ENCODE data around the gene FFAR2. TPM values are rescaled to one million over a fixed set of nuclear protein-coding genes. Genes with fewer than 3 reads are reported as not detected.

FFAR2 gene
- total RNA-seq, 4 donors from 2014 or later = 0.49 to 2.5 (median 0.56) TPM; not detected in 1

- Histone ChIP-seq H3K36me3 (no peaks in the 10 kb centered on the region), H3K9me3 (no peaks in the 10 kb centered on the region), H3K27ac (no peak overlapping the region), H3K27me3 (no peaks in the 10 kb centered on the region), H3K4me3 (no peak overlapping the region), H3K4me1 (peaks cover 0 to 9% (median 0%) of the 10 kb centered on the region in 3 donors)
- no peak for DNase-seq
- TF ChIP-seq POLR2A (IDR thresholded peaks at IDR 0.05) (no peak), CTCF (IDR thresholded peaks at IDR 0.05) (no peak)
- intact Hi-C loops (cut with DNase I) = no loop called here
- 53 to 57% methylated on average over 4 of the region's 4 CpGs for WGBS, 2 donors
Observed at GRCh38 chr19:35476149-35476548, 28.1 kb downstream of the FFAR2 start.

DNA sequence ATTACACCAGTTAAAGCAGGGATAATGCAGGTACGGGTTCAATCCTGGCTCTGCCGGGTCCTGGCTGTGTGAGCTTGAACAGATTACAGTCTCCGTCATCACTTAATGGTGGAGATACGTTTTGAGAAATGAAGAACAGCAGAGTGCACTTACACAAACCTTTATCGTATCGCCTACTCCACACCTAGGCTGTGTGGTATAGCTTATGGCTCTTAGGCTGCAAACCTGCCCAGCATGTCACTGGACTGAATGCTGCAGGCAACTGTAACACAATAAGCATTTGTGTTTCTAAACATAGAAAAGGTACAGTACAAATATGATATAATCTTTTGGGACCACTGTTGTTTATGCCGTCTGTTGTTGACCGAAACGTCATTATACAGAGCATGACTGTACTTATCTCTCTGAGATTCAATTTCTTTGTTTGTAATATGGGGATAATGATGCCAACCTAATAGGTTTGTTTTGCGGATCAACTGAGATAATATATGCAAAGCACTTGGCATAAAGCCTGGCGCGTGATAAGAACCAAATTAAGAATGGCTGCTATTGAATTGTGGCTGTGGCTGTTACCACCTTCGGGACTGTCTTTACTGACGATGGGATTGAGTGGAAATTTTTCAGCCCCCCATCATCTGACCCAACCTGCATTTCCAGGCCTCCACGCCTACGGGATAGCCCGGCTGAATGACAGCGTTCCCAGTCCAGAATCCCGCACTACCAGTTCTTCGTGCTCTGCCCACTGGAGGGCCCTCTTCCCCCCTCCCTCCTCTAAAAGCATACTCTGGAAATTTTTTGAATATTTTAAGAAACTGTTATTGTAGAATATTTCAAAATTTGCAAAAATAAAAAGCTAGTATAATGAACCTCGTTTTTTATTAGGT is 31.0 kb downstream of the FFAR2 start:
- DNase-seq = no peak
- Histone ChIP-seq H3K27ac (peak overlapping the region in 1 of 4 donors; percentile 13), H3K27me3 (no peaks in the 10 kb centered on the region), H3K4me1 (peaks cover 0 to 9% (median 0%) of the 10 kb centered on the region in 3 donors), H3K36me3 (no peaks in the 10 kb centered on the region), H3K9me3 (no peaks in the 10 kb centered on the region), H3K4me3 (no peak overlapping the region)
- 62 to 64% methylated on average over 21 of the region's 21 CpGs for WGBS, 2 donors
- TF ChIP-seq POLR2A (IDR thresholded peaks at IDR 0.05) (no peak), CTCF (IDR thresholded peaks at IDR 0.05) (peak in 1 of 6 experiments; percentile 8)
- intact Hi-C loops (cut with DNase I) = no loop called here

DNA sequence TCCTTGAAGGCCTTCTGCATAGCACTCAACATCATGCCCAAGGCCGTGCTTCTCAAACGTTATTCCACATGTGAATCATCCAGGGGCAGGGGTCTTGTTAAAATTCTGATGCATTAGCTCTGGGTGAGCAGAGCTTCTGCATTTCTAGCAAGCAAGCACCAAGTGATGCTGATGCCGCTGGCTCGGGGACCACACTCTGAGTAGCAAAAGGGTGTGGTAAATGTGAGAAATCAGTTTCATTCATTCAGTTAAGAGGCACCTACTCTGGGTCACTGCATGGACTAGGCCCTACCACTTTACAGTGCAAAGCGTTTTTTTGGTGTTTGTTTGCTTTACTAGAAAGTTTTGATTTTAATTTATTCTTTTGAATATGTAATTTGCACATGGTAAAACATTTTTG is 35.0 kb downstream of the FFAR2 start:
- no peak for DNase-seq
- Histone ChIP-seq H3K4me3 (no peak overlapping the region), H3K27ac (no peak overlapping the region), H3K4me1 (peaks cover 0 to 9% (median 0%) of the 10 kb centered on the region in 3 donors), H3K36me3 (no peaks in the 10 kb centered on the region), H3K27me3 (peaks cover 0 to 16% (median 0%) of the 10 kb centered on the region in 4 donors), H3K9me3 (no peaks in the 10 kb centered on the region)
- 76 to 81% methylated on average over 5 of the region's 5 CpGs for WGBS, 2 donors
- intact Hi-C loops (cut with DNase I) = no loop called here
- TF ChIP-seq POLR2A (IDR thresholded peaks at IDR 0.05) = no peak
- TF ChIP-seq CTCF (IDR thresholded peaks at IDR 0.05) = no peak

DNA sequence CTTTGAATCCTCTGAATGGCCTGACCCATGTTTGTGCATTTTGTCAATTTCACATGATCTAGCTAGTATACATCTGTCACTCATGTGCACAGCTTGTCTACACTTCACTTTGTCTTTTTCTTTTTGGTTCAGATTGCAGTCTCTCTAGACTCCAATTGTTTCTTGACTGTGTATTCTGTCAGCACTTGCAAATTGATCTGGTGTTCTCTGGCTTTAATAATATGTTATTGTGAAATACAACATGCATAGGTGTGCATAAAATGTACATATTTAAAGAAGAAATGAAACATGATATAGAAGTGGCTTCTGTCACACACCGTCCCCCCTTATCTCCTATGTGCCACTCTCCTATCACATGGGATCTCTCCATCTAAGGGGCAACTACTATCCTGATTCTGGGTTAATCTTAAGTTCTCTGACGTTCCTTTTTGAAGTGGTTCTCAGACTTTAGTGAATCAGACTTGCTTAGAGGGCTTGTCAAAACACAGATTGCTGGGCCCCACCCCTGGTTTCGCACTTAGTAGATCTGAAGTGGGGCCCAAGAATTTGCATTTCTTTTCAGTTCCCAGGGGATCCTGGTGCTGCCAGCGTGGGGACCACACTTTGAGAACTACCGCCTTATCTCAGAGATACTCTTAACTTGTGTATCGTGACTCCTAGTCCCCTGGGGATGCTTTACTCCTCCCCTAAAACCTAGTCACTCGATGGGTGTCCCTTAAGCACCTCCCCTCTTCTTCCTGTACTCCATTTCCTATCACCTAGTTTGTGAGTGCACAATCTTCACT is 36.4 kb downstream of the FFAR2 start:
- no peak overlapping the region for H3K4me3 ChIP-seq
- H3K27me3 ChIP-seq = peaks cover 0 to 29% (median 0%) of the 10 kb centered on the region in 4 donors
- no peaks in the 10 kb centered on the region for H3K36me3 ChIP-seq
- intact Hi-C loops (cut with DNase I) = no loop called here
- no peaks in the 10 kb centered on the region for H3K4me1 ChIP-seq
- no peak overlapping the region for H3K27ac ChIP-seq
- DNase-seq = no peak
- TF ChIP-seq POLR2A (IDR thresholded peaks at IDR 0.05) (no peak), CTCF (IDR thresholded peaks at IDR 0.05) (no peak)
- H3K9me3 ChIP-seq = no peaks in the 10 kb centered on the region
- 56 to 59% methylated on average over 7 of the region's 7 CpGs for WGBS, 2 donors

DNA sequence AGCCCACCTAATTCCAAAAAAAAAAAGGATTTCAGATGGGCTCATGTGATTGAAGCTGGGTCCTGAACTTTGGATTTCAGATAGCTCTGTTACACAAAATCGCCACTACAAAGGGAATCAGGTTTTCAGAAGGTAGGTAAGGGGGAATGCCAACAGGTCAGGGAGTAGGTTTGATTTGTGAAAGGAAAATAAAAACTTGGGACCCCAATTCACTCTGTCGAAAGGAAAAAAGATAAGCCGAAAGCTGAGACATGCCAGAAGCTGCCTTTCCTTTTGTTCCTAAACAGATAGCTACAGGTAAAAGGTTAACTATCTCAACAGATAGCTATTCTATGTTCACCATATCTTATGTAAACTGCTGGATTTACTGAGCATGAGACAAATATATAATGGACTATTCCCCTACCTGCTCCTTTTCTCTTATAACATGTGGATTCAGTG is 38.2 kb downstream of the FFAR2 start:
- 53 to 75% methylated on average over 3 of the region's 3 CpGs for WGBS, 2 donors
- H3K9me3 ChIP-seq = no peaks in the 10 kb centered on the region
- H3K36me3 ChIP-seq = no peaks in the 10 kb centered on the region
- H3K4me1 ChIP-seq = peaks cover 0 to 13% (median 0%) of the 10 kb centered on the region in 3 donors
- intact Hi-C loops (cut with DNase I) = no loop called here
- H3K27ac ChIP-seq = no peak overlapping the region
- DNase-seq = no peak
- H3K27me3 ChIP-seq = peaks cover 0 to 47% (median 0%) of the 10 kb centered on the region in 4 donors
- TF ChIP-seq CTCF (IDR thresholded peaks at IDR 0.05) = no peak
- TF ChIP-seq POLR2A (IDR thresholded peaks at IDR 0.05) = no peak
- no peak overlapping the region for H3K4me3 ChIP-seq
